GM23248 (cell line): ENCODE measurements around the gene ATP10D. TPM values are rescaled to one million over a fixed set of nuclear protein-coding genes. Genes with fewer than 3 reads are reported as not detected.

ENCODE experiments used
- DNase-seq: peaks from one replicate; pipeline ENCODE4 v3.0.0-alpha.2; 2015
- H2AFZ ChIP-seq: fragments of 200-600 bp; sonication (generic); 2 replicates; pipeline ENCODE4 v1.6.1; 2016; ENCODE audit warnings: antibody characterized with exemption
- H3F3A ChIP-seq: fragments of 200-600 bp; sonication (generic); 2 replicates; pipeline ENCODE4 v1.6.1; 2016; ENCODE audit warnings: mild to moderate bottlenecking, antibody characterized with exemption, mixed run types; ENCODE audit not compliant: insufficient read depth
- H3K27ac ChIP-seq: fragments of 200-600 bp; sonication (generic); 2 replicates; pipeline ENCODE4 v1.5.1; 2016; ENCODE audit warnings: mild to moderate bottlenecking
- H3K27me3 ChIP-seq: fragments of 200-600 bp; sonication (generic); replicated peaks from 2 replicates; pipeline ENCODE4 v1.6.1; 2016; ENCODE audit warnings: mild to moderate bottlenecking; ENCODE audit not compliant: insufficient read depth
- H3K36me3 ChIP-seq: fragments of 200-600 bp; sonication (generic); 2 replicates; pipeline ENCODE4 v1.6.1; 2016; ENCODE audit warnings: low read depth, mild to moderate bottlenecking
- H3K4me1 ChIP-seq: fragments of 200-600 bp; sonication (generic); 2 replicates; pipeline ENCODE4 v1.6.1; 2016; ENCODE audit warnings: mild to moderate bottlenecking; ENCODE audit not compliant: insufficient read depth
- H3K4me2 ChIP-seq: fragments of 200-600 bp; sonication (generic); one replicate; pipeline ENCODE4 v1.6.1; 2016; ENCODE audit warnings: mild to moderate bottlenecking; ENCODE audit not compliant: unreplicated experiment
- H3K4me3 ChIP-seq: fragments of 200-600 bp; sonication (generic); 2 replicates; pipeline ENCODE4 v1.5.1; 2016; ENCODE audit warnings: mild to moderate bottlenecking
- H3K79me2 ChIP-seq: fragments of 200-600 bp; sonication (generic); 2 replicates; pipeline ENCODE4 v1.6.1; 2016; ENCODE audit warnings: mild to moderate bottlenecking; ENCODE audit not compliant: insufficient read depth
- H3K9ac ChIP-seq: fragments of 200-600 bp; sonication (generic); 2 replicates; pipeline ENCODE4 v1.6.1; 2016; ENCODE audit warnings: mild to moderate bottlenecking
- H3K9me2 ChIP-seq: fragments of 200-600 bp; sonication (generic); 2 replicates; pipeline ENCODE4 v1.6.1; 2016; ENCODE audit warnings: mixed run types, mild to moderate bottlenecking, moderate library complexity; ENCODE audit not compliant: insufficient read depth
- H3K9me3 ChIP-seq: fragments of 200-600 bp; sonication (generic); one replicate; pipeline ENCODE4 v1.6.1; 2017; ENCODE audit warnings: low read depth
- H4K20me1 ChIP-seq: fragments of 200-600 bp; sonication (generic); 2 replicates; pipeline ENCODE4 v1.6.0; 2016; ENCODE audit not compliant: insufficient read depth
- EZH2 ChIP-seq: fragments of 200-600 bp; sonication (generic); IDR thresholded peaks from 2 replicates; pipeline ENCODE4 v1.6.1; 2018; ENCODE audit warnings: antibody characterized with exemption, mild to moderate bottlenecking; ENCODE audit not compliant: insufficient read depth, poor library complexity, severe bottlenecking
- EZH2phosphoT487 ChIP-seq: fragments of 200-600 bp; sonication (generic); IDR thresholded peaks from 2 replicates; pipeline ENCODE4 v1.6.1; 2018; ENCODE audit warnings: antibody characterized with exemption, moderate library complexity, mild to moderate bottlenecking, low read depth; ENCODE audit not compliant: insufficient read depth
- WGBS, 2 experiments: methylation state at CpG; one replicate each; pipeline ENCODE4 v1.1.6; 2015 to 2017; ENCODE audit warnings: low lambda C conversion rate in 2 of 2, low coverage in 1 of 2; ENCODE audit errors: missing lambda C conversion rate in 2 of 2; 5-methylcytosine and 5-hydroxymethylcytosine counted together
- in situ Hi-C: fragments of 300-500 bp; cut with MboI; formaldehyde crosslinking; loops from 2 replicates; pipeline ENCODE4 v1.15.0; 2020
- polyA plus RNA-seq: library from polyadenylated mRNA; unstranded; fragments of >200 nt; fragmentation: Nextera tagmentation; extraction: Ambion mirVana; gene quantifications from 2 replicates; pipeline ENCODE4 v1.2.1, GENCODE V29; 2016
- total RNA-seq: library from RNA; depleted of rRNA; stranded (reverse); fragments of >200 nt; shearing (Covaris generic); gene quantifications from 2 replicates; pipeline ENCODE4 v1.2.3, GENCODE V29; 2014

The ATP10D gene
- total and polyA plus RNA-seq, 2 experiments from 2014 or later, result 34.9 to 45.4 TPM

DNA sequence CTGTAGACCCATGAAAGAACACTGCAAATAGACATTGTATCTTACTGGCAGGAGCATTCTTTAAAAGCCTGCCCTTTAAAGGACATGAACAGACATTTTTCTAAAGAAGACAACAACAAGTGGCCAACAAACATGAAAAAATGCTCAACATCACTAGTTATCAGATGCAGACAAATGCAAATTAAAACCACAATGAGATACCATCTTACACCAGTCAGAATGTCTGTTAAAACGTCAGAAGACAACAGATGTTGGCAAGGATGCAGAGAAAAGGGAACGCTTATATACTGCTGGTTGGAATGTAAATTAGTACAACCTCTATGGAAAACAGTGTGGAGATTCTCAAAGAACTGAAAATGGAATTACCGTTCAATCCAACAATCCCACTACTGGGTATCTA, 77.2 kb downstream of the ATP10D start:
- in situ Hi-C loops, result loop anchor here (10.0 kb wide), 1 partner anchor 167 kb away; no protein-coding TSS in a partner anchor

DNA sequence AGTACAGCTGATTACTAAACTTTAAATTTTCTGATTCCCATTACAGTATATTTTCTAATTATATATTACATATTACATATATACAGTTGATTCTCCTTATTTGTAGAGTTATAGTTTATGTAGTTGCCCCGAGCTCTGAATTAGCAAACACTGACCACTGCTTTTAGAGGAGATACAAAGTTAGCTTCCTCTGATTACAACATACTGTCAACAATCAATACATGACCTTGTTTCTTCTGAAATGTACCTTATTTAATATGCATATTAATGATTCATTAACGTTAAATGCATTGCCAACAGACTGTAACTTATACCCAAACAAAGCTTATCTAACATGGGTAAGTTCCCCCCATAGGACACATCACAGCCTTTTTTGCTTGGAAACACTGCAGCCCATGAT, 81.5 kb downstream of the ATP10D start:
- Histone ChIP-seq H2AFZ (no peak overlapping the region), H3F3A (peaks cover 14% of the 10 kb centered on the region), H3K36me3 (peaks cover 55% of the 10 kb centered on the region), H3K9ac (no peak overlapping the region), H3K27me3 (no peaks in the 10 kb centered on the region), H3K4me2 (no peak overlapping the region), H3K4me3 (no peak overlapping the region), H3K4me1 (peaks cover 27% of the 10 kb centered on the region), H3K27ac (no peak overlapping the region), H3K9me2 (no peaks in the 10 kb centered on the region), H4K20me1 (no peaks in the 10 kb centered on the region), H3K79me2 (no peaks in the 10 kb centered on the region), H3K9me3 (no peaks in the 10 kb centered on the region)
- WGBS, 2 experiments, result 96 to 98% methylated on average over 2 of the region's 2 CpGs
- DNase-seq, result no peak
- in situ Hi-C loops, result loop anchor here (10.0 kb wide), 1 partner anchor 172 kb away; no protein-coding TSS in a partner anchor
- TF ChIP-seq EZH2 (no peak), EZH2phosphoT487 (no peak)

More for the DNA sequence above, 77.2 kb downstream of the ATP10D start:
- no peak overlapping the region for H3K4me3 ChIP-seq
- H3K4me1 ChIP-seq, result peaks cover 21% of the 10 kb centered on the region
- no peaks in the 10 kb centered on the region for H3K9me2 ChIP-seq
- whole genome bisulfite sequencing, 2 experiments, result 54 to 59% methylated on average over 3 of the region's 3 CpGs
- no peak overlapping the region for H3K9ac ChIP-seq
- no peak overlapping the region for H2AFZ ChIP-seq
- TF ChIP-seq EZH2, result no peak
- TF ChIP-seq EZH2phosphoT487, result no peak
- H3K79me2 ChIP-seq, result no peaks in the 10 kb centered on the region
- H3K4me2 ChIP-seq, result no peak overlapping the region
- H3K9me3 ChIP-seq, result no peaks in the 10 kb centered on the region
- H3K27me3 ChIP-seq, result no peaks in the 10 kb centered on the region
- H3K36me3 ChIP-seq, result peaks cover 60% of the 10 kb centered on the region
- H4K20me1 ChIP-seq, result no peaks in the 10 kb centered on the region
- H3K27ac ChIP-seq, result no peak overlapping the region
- DNase-seq, result no peak
- H3F3A ChIP-seq, result peaks cover 20% of the 10 kb centered on the region

GRCh38 chr4:47566969-47567368, 81.9 kb downstream of the ATP10D start:
- H3K36me3 ChIP-seq, result peaks cover 55% of the 10 kb centered on the region
- H3K27me3 ChIP-seq, result no peaks in the 10 kb centered on the region
- no peak overlapping the region for H2AFZ ChIP-seq
- peaks cover 26% of the 10 kb centered on the region for H3K4me1 ChIP-seq
- no peak overlapping the region for H3K4me3 ChIP-seq
- H3K9me3 ChIP-seq, result no peaks in the 10 kb centered on the region
- H3K9ac ChIP-seq, result no peak overlapping the region
- no peak for TF ChIP-seq EZH2phosphoT487
- no peaks in the 10 kb centered on the region for H3K79me2 ChIP-seq
- no peak overlapping the region for H3K27ac ChIP-seq
- H4K20me1 ChIP-seq, result no peaks in the 10 kb centered on the region
- H3F3A ChIP-seq, result peaks cover 10% of the 10 kb centered on the region
- no peaks in the 10 kb centered on the region for H3K9me2 ChIP-seq
- H3K4me2 ChIP-seq, result no peak overlapping the region
- in situ Hi-C loops, result loop anchor here (10.0 kb wide), 1 partner anchor 172 kb away; no protein-coding TSS in a partner anchor
- no peak for DNase-seq

DNA sequence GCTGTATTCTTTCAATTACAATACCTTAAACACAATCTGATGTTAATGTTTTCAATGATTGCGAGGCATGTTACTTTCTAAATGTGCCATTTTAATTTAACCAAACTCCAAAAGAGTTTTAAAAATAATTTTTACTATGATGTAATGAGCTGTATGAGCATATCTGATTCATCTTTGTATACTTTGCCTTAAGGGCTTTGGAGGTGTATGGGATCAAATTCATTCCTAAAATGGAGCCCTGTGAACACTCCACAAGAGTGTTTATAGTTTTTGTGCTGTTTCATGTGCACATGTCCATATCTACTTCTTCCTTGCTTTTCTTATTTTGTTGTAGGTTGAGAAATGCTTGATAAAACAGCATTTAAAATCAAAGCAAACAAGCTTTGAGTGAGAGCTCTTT, 82.4 kb downstream of the ATP10D start:
- Histone ChIP-seq H3K27me3 (no peaks in the 10 kb centered on the region), H3K4me3 (no peak overlapping the region), H3K9me2 (no peaks in the 10 kb centered on the region), H3F3A (peaks cover 5% of the 10 kb centered on the region; the same call in 1 of the 2 replicates), H3K4me2 (no peak overlapping the region), H2AFZ (no peak overlapping the region), H3K27ac (no peak overlapping the region), H3K36me3 (peaks cover 54% of the 10 kb centered on the region), H3K9ac (no peak overlapping the region), H3K9me3 (no peaks in the 10 kb centered on the region), H3K4me1 (peaks cover 21% of the 10 kb centered on the region), H3K79me2 (no peaks in the 10 kb centered on the region), H4K20me1 (no peaks in the 10 kb centered on the region)
- in situ Hi-C loops, result loop anchor here (10.0 kb wide), 1 partner anchor 173 kb away; no protein-coding TSS in a partner anchor
- 98 to 100% methylated on average over 1 of the region's 1 CpG for WGBS, 2 experiments
- peak; percentile 21 for DNase-seq
- TF ChIP-seq EZH2, result no peak
- no peak for TF ChIP-seq EZH2phosphoT487

GRCh38 chr4:47570816-47571215, 85.7 kb downstream of the ATP10D start:
- Histone ChIP-seq H3K36me3 (peaks cover 59% of the 10 kb centered on the region), H3K4me1 (peaks cover 11% of the 10 kb centered on the region; the same call in 1 of the 2 replicates), H3K9me3 (no peaks in the 10 kb centered on the region), H3K4me2 (no peak overlapping the region), H3K9ac (no peak overlapping the region), H3K27me3 (no peaks in the 10 kb centered on the region), H2AFZ (no peak overlapping the region), H3K79me2 (no peaks in the 10 kb centered on the region), H3K9me2 (no peaks in the 10 kb centered on the region), H3K27ac (no peak overlapping the region), H4K20me1 (no peaks in the 10 kb centered on the region), H3K4me3 (no peak overlapping the region), H3F3A (no peaks in the 10 kb centered on the region)
- TF ChIP-seq EZH2 (no peak), EZH2phosphoT487 (no peak)
- in situ Hi-C loops, result no loop called here
- DNase-seq, result no peak
